Prostate gland (tissue), 2 donors: ENCODE results near the gene SPG21.

Experiments used
- CTCF ChIP-seq, 4 experiments: fragments of 200-600 bp in 2 of 4; fragments of 450-650 bp in 2 of 4; sonication (generic) in 2 of 4; IDR thresholded peaks; 1 replicate in 3 of 4; 2 replicates in 1 of 4; pipeline ENCODE4 v1.5.1; 2016 to 2019; ENCODE audit warnings: antibody characterized with exemption in 4 of 4, mild to moderate bottlenecking in 2 of 4, moderate library complexity in 2 of 4
- POLR2A ChIP-seq: fragments of 450-650 bp; IDR thresholded peaks from one replicate; pipeline ENCODE4 v1.6.1; 2016; ENCODE audit warnings: antibody characterized with exemption, mild to moderate bottlenecking
- POLR2AphosphoS5 ChIP-seq: sonication (generic); formaldehyde crosslinking; IDR thresholded peaks from one replicate; pipeline ENCODE4 v1.6.1; 2017; ENCODE audit warnings: antibody characterized with exemption

DNA sequence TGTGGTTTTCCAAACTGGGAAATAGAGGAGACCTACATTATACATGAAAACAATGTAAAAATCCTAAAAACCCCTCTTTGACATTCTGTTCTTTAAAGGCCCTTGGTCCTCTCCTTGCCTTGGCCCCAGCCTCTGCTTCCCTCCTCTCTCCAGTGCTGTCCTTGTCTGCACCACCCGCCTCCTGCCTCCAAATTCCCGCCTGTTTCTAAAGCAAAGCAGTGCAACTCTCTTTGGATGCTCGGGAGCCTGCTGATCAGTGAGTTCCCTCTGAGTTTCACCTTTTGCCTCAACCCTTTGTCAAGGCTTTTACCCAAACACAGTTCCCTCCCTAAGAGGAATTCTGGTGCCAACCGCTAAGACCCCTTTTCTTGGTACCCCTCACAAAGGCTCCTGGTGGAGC lies 70.0 kb downstream of the SPG21 start:
- TF ChIP-seq CTCF (IDR thresholded peaks at IDR 0.05) (no peak), POLR2AphosphoS5 (no peak), POLR2A (no peak)
